Keratinocyte (primary cell): ENCODE results near the gene ARPC5.

Experiments used
- CTCF ChIP-seq, 3 experiments: IDR thresholded peaks in 1 of 3; conservative IDR thresholded peaks in 1 of 3; optimal IDR thresholded peaks in 1 of 3; 2 replicates in 2 of 3; 3 replicates in 1 of 3; pipeline versions ENCODE3 to v1.5.1; 2011; ENCODE audit warnings: low read length in 3 of 3, mild to moderate bottlenecking in 3 of 3, moderate library complexity in 2 of 3, control low read depth in 1 of 3, inconsistent platforms in 1 of 3; ENCODE audit not compliant: insufficient read depth in 2 of 3; ENCODE audit errors: extremely low read depth in 1 of 3
- EZH2 ChIP-seq: IDR thresholded peaks from one replicate; pipeline ENCODE4 v1.6.1; 2012; ENCODE audit warnings: inconsistent platforms, mild to moderate bottlenecking, low read length, moderate library complexity

- peak in 2 of 3 experiments; percentile 53 to 71 for TF ChIP-seq CTCF (optimal IDR thresholded peaks at IDR 0.05 in 1 of 3, IDR thresholded peaks at IDR 0.05 in 1 of 3, conservative IDR thresholded peaks at IDR 0.05 in 1 of 3; ENCODE audit: extremely low read depth in 1 of 3, insufficient read depth in 2 of 3, low read length in 3 of 3)
- no peak for TF ChIP-seq EZH2
These were observed 1.8 kb downstream of the ARPC5 start for GRCh38 chr1:183633676-183634343.
